ENCODE results near the gene PKN1. TPM values are rescaled to one million over a fixed set of nuclear protein-coding genes. Genes with fewer than 3 reads are reported as not detected.
"Not testable (repeated sequence)": the region's sequence is repeated elsewhere in the genome, so short reads cannot be mapped to it uniquely, and the experiment has no call there.

Gene PKN1
- total RNA-seq, 4 donors from 2014 or later: 73.9 to 150 (median 118) TPM

- no peak for TF ChIP-seq POLR2A (IDR thresholded peaks at IDR 0.05)
- TF ChIP-seq, protein P1, sequence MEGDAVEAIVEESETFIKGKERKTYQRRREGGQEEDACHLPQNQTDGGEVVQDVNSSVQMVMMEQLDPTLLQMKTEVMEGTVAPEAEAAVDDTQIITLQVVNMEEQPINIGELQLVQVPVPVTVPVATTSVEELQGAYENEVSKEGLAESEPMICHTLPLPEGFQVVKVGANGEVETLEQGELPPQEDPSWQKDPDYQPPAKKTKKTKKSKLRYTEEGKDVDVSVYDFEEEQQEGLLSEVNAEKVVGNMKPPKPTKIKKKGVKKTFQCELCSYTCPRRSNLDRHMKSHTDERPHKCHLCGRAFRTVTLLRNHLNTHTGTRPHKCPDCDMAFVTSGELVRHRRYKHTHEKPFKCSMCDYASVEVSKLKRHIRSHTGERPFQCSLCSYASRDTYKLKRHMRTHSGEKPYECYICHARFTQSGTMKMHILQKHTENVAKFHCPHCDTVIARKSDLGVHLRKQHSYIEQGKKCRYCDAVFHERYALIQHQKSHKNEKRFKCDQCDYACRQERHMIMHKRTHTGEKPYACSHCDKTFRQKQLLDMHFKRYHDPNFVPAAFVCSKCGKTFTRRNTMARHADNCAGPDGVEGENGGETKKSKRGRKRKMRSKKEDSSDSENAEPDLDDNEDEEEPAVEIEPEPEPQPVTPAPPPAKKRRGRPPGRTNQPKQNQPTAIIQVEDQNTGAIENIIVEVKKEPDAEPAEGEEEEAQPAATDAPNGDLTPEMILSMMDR (IDR thresholded peaks at IDR 0.05): no peak
- TF ChIP-seq EP300 (IDR thresholded peaks at IDR 0.05): no peak
- no peak for DNase-seq (ENCODE audit: low spot score in 2 of 2)
- no peaks in the 10 kb centered on the region for H3K4me1 ChIP-seq
- H3K36me3 ChIP-seq: peaks cover 6 to 100% (median 51%) of the 10 kb centered on the region in 3 donors
- H3K27me3 ChIP-seq: no peaks in the 10 kb centered on the region
- 91% methylated on average over 6 of the region's 6 CpGs for WGBS, 2 donors
- no peak overlapping the region for H3K27ac ChIP-seq
- no peak overlapping the region for H3K4me3 ChIP-seq
- no peaks in the 10 kb centered on the region for H3K9me3 ChIP-seq
These were observed 16.2 kb downstream of the PKN1 start for GRCh38 chr19:14449321-14449720.

- no peaks in the 10 kb centered on the region for H3K9me3 ChIP-seq
- H3K27me3 ChIP-seq: no peaks in the 10 kb centered on the region
- DNase-seq (ENCODE audit: low spot score in 2 of 2): no peak
- H3K36me3 ChIP-seq: peaks cover 6 to 99% (median 51%) of the 10 kb centered on the region in 3 donors
- no peaks in the 10 kb centered on the region for H3K4me1 ChIP-seq
- 77 to 81% methylated on average over 24 to 25 of the region's 30 CpGs for WGBS, 2 donors
- no peak overlapping the region for H3K4me3 ChIP-seq
- no peak for TF ChIP-seq EP300 (IDR thresholded peaks at IDR 0.05)
- TF ChIP-seq, protein P1 (IDR thresholded peaks at IDR 0.05): no peak
- TF ChIP-seq POLR2A (IDR thresholded peaks at IDR 0.05): no peak
- H3K27ac ChIP-seq: no peak overlapping the region
These were observed 17.2 kb downstream of the PKN1 start for GRCh38 chr19:14450168-14450874.

GRCh38 chr19:14450876-14451275 is 17.8 kb downstream of the PKN1 start:
- Histone ChIP-seq H3K27ac (no peak overlapping the region), H3K9me3 (no peaks in the 10 kb centered on the region), H3K4me1 (no peaks in the 10 kb centered on the region), H3K4me3 (no peak overlapping the region), H3K27me3 (no peaks in the 10 kb centered on the region), H3K36me3 (peaks cover 6 to 99% (median 51%) of the 10 kb centered on the region in 3 donors)
- TF ChIP-seq, protein P1 (IDR thresholded peaks at IDR 0.05): no peak
- TF ChIP-seq EP300 (IDR thresholded peaks at IDR 0.05) (no peak), POLR2A (IDR thresholded peaks at IDR 0.05) (no peak)
- 96 to 98% methylated on average over 19 of the region's 19 CpGs for WGBS, 2 donors
- DNase-seq (ENCODE audit: low spot score in 2 of 2): no peak

DNA sequence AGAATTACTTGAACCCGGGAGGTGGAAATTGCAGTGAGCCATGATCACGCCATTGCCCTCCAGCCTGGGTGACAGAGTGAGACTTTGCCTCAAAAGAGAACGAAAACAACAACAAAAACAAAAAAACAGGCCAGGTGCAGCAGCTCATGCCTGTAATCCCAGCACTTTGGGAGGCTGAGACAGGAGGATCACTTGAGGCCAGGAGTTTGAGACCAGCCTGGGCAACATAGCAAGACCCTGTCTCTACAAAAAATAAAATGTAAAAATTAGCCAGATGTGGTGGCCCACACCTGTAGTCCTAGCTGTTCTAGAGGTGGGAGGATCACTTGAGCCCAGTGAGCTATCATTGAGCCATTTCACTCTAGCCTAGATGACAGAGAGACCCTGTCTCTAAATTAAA is 19.2 kb downstream of the PKN1 start:
- peaks cover 4 to 94% (median 38%) of the 10 kb centered on the region in 3 donors for H3K36me3 ChIP-seq
- H3K4me3 ChIP-seq; DNase-seq (ENCODE audit: low spot score in 2 of 2); H3K27me3 ChIP-seq; H3K9me3 ChIP-seq; H3K4me1 ChIP-seq; H3K27ac ChIP-seq: not testable (repeated sequence)
- 96 to 100% methylated on average over 3 of the region's 3 CpGs for WGBS, 2 donors

- H3K4me1 ChIP-seq: no peaks in the 10 kb centered on the region
- H3K27me3 ChIP-seq: no peaks in the 10 kb centered on the region
- H3K4me3 ChIP-seq: no peak overlapping the region
- H3K27ac ChIP-seq: no peak overlapping the region
- peaks cover 0 to 89% (median 9%) of the 10 kb centered on the region in 3 donors for H3K36me3 ChIP-seq
- H3K9me3 ChIP-seq: no peaks in the 10 kb centered on the region
- TF ChIP-seq, protein P1 (IDR thresholded peaks at IDR 0.05): no peak
- TF ChIP-seq EP300 (IDR thresholded peaks at IDR 0.05) (no peak), POLR2A (IDR thresholded peaks at IDR 0.05) (no peak)
- no peak for DNase-seq (ENCODE audit: low spot score in 2 of 2)
- 58 to 60% methylated on average over 5 of the region's 5 CpGs for WGBS, 2 donors
These were observed 26.6 kb downstream of the PKN1 start for GRCh38 chr19:14459703-14460102.

Data from tibial nerve (tissue), 4 donors.